Measurements from ENCODE around the gene PDE7B.

DNA sequence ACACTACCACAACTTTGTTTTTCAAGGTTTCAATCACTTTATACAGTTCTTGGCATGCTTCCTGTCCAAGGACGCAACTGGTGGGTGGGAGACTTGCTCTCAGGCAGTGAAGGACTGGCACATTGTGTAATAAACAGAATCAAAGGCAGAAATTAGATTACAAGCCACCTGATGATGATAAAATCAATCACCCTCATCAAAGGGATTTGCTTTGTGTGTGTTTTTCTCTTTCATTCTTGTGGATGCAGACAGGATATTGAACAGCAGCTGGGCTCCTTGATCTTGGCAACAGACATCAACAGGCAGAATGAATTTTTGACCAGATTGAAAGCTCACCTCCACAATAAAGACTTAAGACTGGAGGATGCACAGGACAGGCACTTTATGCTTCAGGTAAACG, 327.2 kb downstream of the PDE7B start:
- TF ChIP-seq CTCF (conservative IDR thresholded peaks at IDR 0.05; ENCODE audit: low read depth, low read length): no peak
- no peak for TF ChIP-seq EZH2 (IDR thresholded peaks at IDR 0.05; ENCODE audit: low read length, unreplicated experiment)
- no peak for TF ChIP-seq EZH2phosphoT487 (IDR thresholded peaks at IDR 0.05; ENCODE audit: borderline replicate concordance, low read length)
